ACHN (cell line): ENCODE results near the gene AGPAT4.

Source experiments
- DNase-seq: peaks from one replicate; pipeline ENCODE4 v3.0.0-alpha.2; 2015
- in situ Hi-C: cut with HindIII; loops from 2 replicates; pipeline ENCODE4 v1.10.0; 2017; ENCODE audit warnings: low sequenced_read_pairs, low pct_ligation_motif_present, low pct_unique_long_range_greater_than_20kb

Gene AGPAT4

GRCh38 chr6:161261816-161262215 lies 12.0 kb downstream of the AGPAT4 start:
- in situ Hi-C loops, result no loop called here
- DNase-seq, result no peak

GRCh38 chr6:161261325-161261724 lies 12.5 kb downstream of the AGPAT4 start:
- peak; percentile 82 for DNase-seq
- in situ Hi-C loops, result no loop called here

- no peak for DNase-seq
- in situ Hi-C loops, result no loop called here
Measured at GRCh38 chr6:161259302-161259701, 14.6 kb downstream of the AGPAT4 start.

- DNase-seq, result peak; percentile 55
- in situ Hi-C loops, result no loop called here
Measured at GRCh38 chr6:161257793-161258457, 15.9 kb downstream of the AGPAT4 start.

GRCh38 chr6:161256407-161256806 lies 17.5 kb downstream of the AGPAT4 start:
- in situ Hi-C loops, result no loop called here
- DNase-seq, result no peak

- in situ Hi-C loops, result no loop called here
Measured at GRCh38 chr6:161255518-161255917, 18.3 kb downstream of the AGPAT4 start.

GRCh38 chr6:161254464-161255253 lies 19.2 kb downstream of the AGPAT4 start:
- no peak for DNase-seq
- in situ Hi-C loops, result no loop called here

More at GRCh38 chr6:161255518-161255917, 18.3 kb downstream of the AGPAT4 start:
- no peak for DNase-seq

- in situ Hi-C loops, result no loop called here
- no peak for DNase-seq
Measured at GRCh38 chr6:161254126-161254463, 19.8 kb downstream of the AGPAT4 start.

- in situ Hi-C loops, result no loop called here
- no peak for DNase-seq
Measured at GRCh38 chr6:161251345-161251744, 22.5 kb downstream of the AGPAT4 start.

GRCh38 chr6:161249327-161249726 lies 24.5 kb downstream of the AGPAT4 start:
- no peak for DNase-seq
- in situ Hi-C loops, result no loop called here

- no peak for DNase-seq
- in situ Hi-C loops, result no loop called here
Measured at GRCh38 chr6:161246725-161247124, 27.1 kb downstream of the AGPAT4 start.

GRCh38 chr6:161245363-161245762 lies 28.5 kb downstream of the AGPAT4 start:
- DNase-seq, result no peak
- in situ Hi-C loops, result no loop called here

GRCh38 chr6:161244725-161245124 lies 29.1 kb downstream of the AGPAT4 start:
- in situ Hi-C loops, result no loop called here
- no peak for DNase-seq

GRCh38 chr6:161242779-161243693 lies 30.8 kb downstream of the AGPAT4 start:
- in situ Hi-C loops, result no loop called here
- no peak for DNase-seq

GRCh38 chr6:161242113-161242512 lies 31.7 kb downstream of the AGPAT4 start:
- in situ Hi-C loops, result no loop called here
- no peak for DNase-seq

GRCh38 chr6:161239001-161239400 lies 34.9 kb downstream of the AGPAT4 start:
- DNase-seq, result no peak
- in situ Hi-C loops, result no loop called here

GRCh38 chr6:161238500-161238899 lies 35.4 kb downstream of the AGPAT4 start:
- no peak for DNase-seq
- in situ Hi-C loops, result no loop called here

- peak; percentile 27 for DNase-seq
- in situ Hi-C loops, result no loop called here
Measured at GRCh38 chr6:161238081-161238480, 35.8 kb downstream of the AGPAT4 start.

GRCh38 chr6:161237176-161237575 lies 36.7 kb downstream of the AGPAT4 start:
- DNase-seq, result no peak
- in situ Hi-C loops, result no loop called here
